DOHH2 (cell line): ENCODE data around the gene WWOX.

ENCODE experiments used
- H3F3A ChIP-seq: fragments of 200-600 bp; sonication (generic), shearing (Covaris generic); 2 replicates; pipeline ENCODE4 v1.6.0; 2016; ENCODE audit warnings: antibody characterized with exemption, mild to moderate bottlenecking; ENCODE audit not compliant: control insufficient read depth, insufficient read depth
- H3K27ac ChIP-seq: fragments of 200-600 bp; sonication (generic); 2 replicates; pipeline ENCODE4 v1.5.1; 2014; ENCODE audit warnings: low read depth, mild to moderate bottlenecking, low read length, moderate library complexity
- H3K27me3 ChIP-seq: fragments of 200-600 bp; sonication (generic); 2 replicates; pipeline ENCODE4 v1.6.1; 2014; ENCODE audit warnings: mild to moderate bottlenecking, low read length, mixed read lengths; ENCODE audit not compliant: control insufficient read depth
- H3K36me3 ChIP-seq: fragments of 200-600 bp; sonication (generic); 2 replicates; pipeline ENCODE4 v1.6.1; 2014; ENCODE audit warnings: mild to moderate bottlenecking, low read length, moderate library complexity, mixed read lengths; ENCODE audit not compliant: control insufficient read depth
- H3K4me1 ChIP-seq: fragments of 200-600 bp; sonication (generic); 2 replicates; pipeline ENCODE4 v1.6.1; 2014; ENCODE audit warnings: mild to moderate bottlenecking, low read length, mixed read lengths; ENCODE audit not compliant: control insufficient read depth
- H3K4me2 ChIP-seq: fragments of 200-600 bp; sonication (generic); 2 replicates; pipeline ENCODE4 v1.6.0; 2014; ENCODE audit warnings: mild to moderate bottlenecking, low read length, moderate library complexity
- H3K4me3 ChIP-seq: fragments of 200-600 bp; sonication (generic); 2 replicates; pipeline ENCODE4 v1.5.1; 2014; ENCODE audit warnings: mild to moderate bottlenecking, low read length, mixed read lengths
- H3K79me2 ChIP-seq: fragments of 200-600 bp; sonication (generic); 2 replicates; pipeline ENCODE4 v1.6.1; 2014; ENCODE audit warnings: mild to moderate bottlenecking, low read length, mixed read lengths; ENCODE audit not compliant: control insufficient read depth
- H3K9me2 ChIP-seq: fragments of 200-600 bp; sonication (generic); replicated peaks from 2 replicates; pipeline ENCODE4 v1.6.1; 2014; ENCODE audit warnings: mild to moderate bottlenecking, low read length, mixed read lengths; ENCODE audit not compliant: control insufficient read depth
- H3K9me3 ChIP-seq: fragments of 200-600 bp; sonication (generic); 2 replicates; pipeline ENCODE4 v1.6.1; 2014; ENCODE audit warnings: antibody characterized with exemption, low read length, mixed read lengths; ENCODE audit not compliant: control insufficient read depth, insufficient read depth
- H4K20me1 ChIP-seq: fragments of 200-600 bp; sonication (generic); 2 replicates; pipeline ENCODE4 v1.6.0; 2014; ENCODE audit warnings: low read depth, mild to moderate bottlenecking, antibody characterized with exemption, low read length, moderate library complexity; ENCODE audit not compliant: control insufficient read depth, insufficient read depth
- EZH2phosphoT487 ChIP-seq: fragments of 200-600 bp; sonication (generic); IDR thresholded peaks from 2 replicates; pipeline ENCODE4 v1.6.1; 2017; ENCODE audit warnings: borderline replicate concordance, mild to moderate bottlenecking, antibody characterized with exemption, low read length, moderate library complexity, mixed read lengths
- TF ChIP-seq, protein P1 (sequence below): fragments of 200-600 bp; sonication (generic); IDR thresholded peaks from one replicate; pipeline ENCODE4 v1.5.1; 2014; ENCODE audit warnings: antibody characterized with exemption, mild to moderate bottlenecking, low read depth, low read length; ENCODE audit not compliant: poor library complexity, severe bottlenecking

Gene WWOX

DNA sequence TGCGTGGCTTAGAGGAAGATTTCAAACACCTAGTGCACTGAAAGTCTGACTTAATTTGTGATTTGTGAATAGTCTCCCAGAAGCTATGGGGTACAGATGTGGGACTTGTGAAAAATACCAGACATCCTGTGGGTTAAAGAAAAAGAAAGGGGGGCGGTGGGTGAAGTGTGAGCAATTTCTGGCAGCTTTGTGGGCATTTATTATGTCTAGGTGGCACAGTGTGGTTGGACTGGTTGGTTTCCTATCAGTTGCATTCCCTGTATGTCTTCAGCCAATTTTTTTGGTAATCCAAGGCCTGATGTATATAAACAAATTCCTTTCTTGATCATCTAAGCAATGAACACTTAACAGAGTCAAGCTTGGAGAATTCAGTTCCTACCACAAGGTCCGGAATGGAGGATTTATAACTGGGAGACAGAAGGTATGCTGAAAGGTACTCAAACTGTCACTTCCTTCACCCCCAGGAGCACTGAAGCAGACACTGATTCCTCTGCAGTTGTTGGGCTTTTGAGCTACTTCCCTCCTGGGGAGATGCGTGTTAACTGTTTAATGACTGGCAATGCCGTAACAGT is 211.6 kb downstream of the WWOX start:
- TF ChIP-seq, protein P1, sequence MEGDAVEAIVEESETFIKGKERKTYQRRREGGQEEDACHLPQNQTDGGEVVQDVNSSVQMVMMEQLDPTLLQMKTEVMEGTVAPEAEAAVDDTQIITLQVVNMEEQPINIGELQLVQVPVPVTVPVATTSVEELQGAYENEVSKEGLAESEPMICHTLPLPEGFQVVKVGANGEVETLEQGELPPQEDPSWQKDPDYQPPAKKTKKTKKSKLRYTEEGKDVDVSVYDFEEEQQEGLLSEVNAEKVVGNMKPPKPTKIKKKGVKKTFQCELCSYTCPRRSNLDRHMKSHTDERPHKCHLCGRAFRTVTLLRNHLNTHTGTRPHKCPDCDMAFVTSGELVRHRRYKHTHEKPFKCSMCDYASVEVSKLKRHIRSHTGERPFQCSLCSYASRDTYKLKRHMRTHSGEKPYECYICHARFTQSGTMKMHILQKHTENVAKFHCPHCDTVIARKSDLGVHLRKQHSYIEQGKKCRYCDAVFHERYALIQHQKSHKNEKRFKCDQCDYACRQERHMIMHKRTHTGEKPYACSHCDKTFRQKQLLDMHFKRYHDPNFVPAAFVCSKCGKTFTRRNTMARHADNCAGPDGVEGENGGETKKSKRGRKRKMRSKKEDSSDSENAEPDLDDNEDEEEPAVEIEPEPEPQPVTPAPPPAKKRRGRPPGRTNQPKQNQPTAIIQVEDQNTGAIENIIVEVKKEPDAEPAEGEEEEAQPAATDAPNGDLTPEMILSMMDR = no peak
- no peak for TF ChIP-seq EZH2phosphoT487
- Histone ChIP-seq H3K4me2 (peak overlapping the region; percentile 16; the same call in 1 of the 2 replicates), H3K27ac (no peak overlapping the region), H3K36me3 (no peaks in the 10 kb centered on the region), H3K9me3 (no peaks in the 10 kb centered on the region), H4K20me1 (no peaks in the 10 kb centered on the region), H3F3A (no peaks in the 10 kb centered on the region), H3K4me3 (no peak overlapping the region), H3K9me2 (no peaks in the 10 kb centered on the region), H3K4me1 (peaks cover 11% of the 10 kb centered on the region), H3K27me3 (no peaks in the 10 kb centered on the region), H3K79me2 (no peaks in the 10 kb centered on the region)

GRCh38 chr16:78311831-78312230 is 212.4 kb downstream of the WWOX start:
- no peaks in the 10 kb centered on the region for H3K9me3 ChIP-seq
- H4K20me1 ChIP-seq = 0 out of 2 replicates have a peak, but pooled peaks cover 2% of the 10 kb centered on the region
- H3K9me2 ChIP-seq = no peaks in the 10 kb centered on the region
- H3K27ac ChIP-seq = no peak overlapping the region
- no peak for TF ChIP-seq EZH2phosphoT487
- TF ChIP-seq, protein P1 = no peak
- no peaks in the 10 kb centered on the region for H3K27me3 ChIP-seq
- no peak overlapping the region for H3K4me2 ChIP-seq
- no peaks in the 10 kb centered on the region for H3K36me3 ChIP-seq
- H3K79me2 ChIP-seq = no peaks in the 10 kb centered on the region
- no peak overlapping the region for H3K4me3 ChIP-seq
- H3F3A ChIP-seq = no peaks in the 10 kb centered on the region
- H3K4me1 ChIP-seq = peaks cover 11% of the 10 kb centered on the region

DNA sequence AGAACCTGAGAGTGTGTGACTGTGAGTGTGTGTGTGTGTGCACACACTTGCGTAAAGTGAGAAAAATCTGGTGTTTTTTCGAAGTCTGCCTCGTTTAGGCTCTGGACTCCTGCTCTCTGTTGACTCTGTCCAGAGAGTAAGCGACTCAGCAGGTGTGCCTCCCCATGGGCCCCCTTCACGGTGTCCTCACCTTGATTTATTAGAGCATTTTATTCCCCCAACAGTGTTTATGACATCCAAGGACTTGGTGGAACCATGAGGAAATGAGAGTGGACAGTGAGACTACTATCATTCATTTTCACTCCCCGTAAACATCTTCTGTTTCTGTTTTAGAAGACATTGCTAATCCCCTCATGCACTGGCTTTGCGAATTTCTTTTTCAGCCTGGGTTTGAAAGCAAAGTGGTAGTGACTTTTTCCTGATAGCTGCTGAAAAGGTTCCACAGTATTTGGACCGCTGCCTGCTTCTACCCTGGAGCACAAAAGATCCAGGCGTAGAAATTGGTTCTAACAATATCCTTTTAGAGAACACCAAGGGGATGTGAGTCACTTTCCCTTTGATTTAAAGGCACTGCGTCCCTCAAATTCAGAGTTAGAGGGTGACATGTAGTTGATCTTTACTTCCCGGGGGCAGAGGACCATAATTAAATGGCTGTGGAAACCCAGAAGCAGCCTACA is 218.2 kb downstream of the WWOX start:
- Histone ChIP-seq H3K4me2 (no peak overlapping the region), H3K9me3 (no peaks in the 10 kb centered on the region)

More for the DNA sequence above, 218.2 kb downstream of the WWOX start:
- 0 out of 2 replicates have a peak, but pooled peaks cover 2% of the 10 kb centered on the region for H4K20me1 ChIP-seq
- H3K4me1 ChIP-seq = no peaks in the 10 kb centered on the region
- TF ChIP-seq, protein P1 = no peak
- no peak for TF ChIP-seq EZH2phosphoT487
- no peak overlapping the region for H3K4me3 ChIP-seq
- no peak overlapping the region for H3K27ac ChIP-seq
- no peaks in the 10 kb centered on the region for H3K36me3 ChIP-seq
- H3K79me2 ChIP-seq = no peaks in the 10 kb centered on the region
- H3K27me3 ChIP-seq = no peaks in the 10 kb centered on the region
- H3K9me2 ChIP-seq = no peaks in the 10 kb centered on the region
- H3F3A ChIP-seq = no peaks in the 10 kb centered on the region
